ENCODE results near the gene TLX2.

TLX2 gene

DNA sequence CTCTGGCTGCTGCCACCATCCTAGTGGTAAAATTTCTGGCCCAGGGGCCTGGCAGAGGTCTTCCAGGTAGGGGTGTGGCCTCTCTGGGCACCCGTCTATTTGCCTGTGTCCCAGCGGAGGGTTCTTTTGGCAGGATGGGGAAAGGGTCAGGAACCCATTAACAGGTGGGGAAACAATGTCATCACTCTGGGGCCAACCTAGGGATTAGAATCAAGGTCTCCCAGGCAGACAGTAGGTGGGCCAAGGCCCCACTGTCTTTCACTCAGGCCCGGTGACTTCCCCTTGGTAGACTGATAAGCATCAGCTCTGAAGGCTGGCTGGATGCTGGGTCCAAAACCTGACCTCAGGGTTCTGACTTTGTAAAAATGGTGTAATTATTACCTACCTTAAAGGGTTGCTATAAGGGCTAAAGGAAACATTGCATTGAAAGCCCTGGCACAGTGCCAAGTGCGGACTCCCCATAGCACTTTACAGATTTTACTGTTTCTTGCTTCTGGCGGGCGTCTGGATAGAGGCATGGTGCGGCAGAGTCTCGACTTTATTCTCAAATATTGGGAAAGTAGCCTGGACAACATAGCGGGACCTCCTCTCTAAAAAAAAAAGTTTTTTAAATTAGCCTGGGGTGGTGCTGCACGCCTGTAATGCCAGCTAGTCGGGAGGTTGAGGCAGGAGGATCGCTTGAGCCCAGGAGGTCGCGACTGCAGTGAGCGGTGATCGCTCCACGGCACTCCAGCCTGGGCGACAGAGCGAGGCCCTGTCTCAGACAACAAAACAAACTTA is 17.1 kb upstream of the TLX2 start:
- no peak for DNase-seq (ENCODE audit: low read depth in 3 of 3)

DNA sequence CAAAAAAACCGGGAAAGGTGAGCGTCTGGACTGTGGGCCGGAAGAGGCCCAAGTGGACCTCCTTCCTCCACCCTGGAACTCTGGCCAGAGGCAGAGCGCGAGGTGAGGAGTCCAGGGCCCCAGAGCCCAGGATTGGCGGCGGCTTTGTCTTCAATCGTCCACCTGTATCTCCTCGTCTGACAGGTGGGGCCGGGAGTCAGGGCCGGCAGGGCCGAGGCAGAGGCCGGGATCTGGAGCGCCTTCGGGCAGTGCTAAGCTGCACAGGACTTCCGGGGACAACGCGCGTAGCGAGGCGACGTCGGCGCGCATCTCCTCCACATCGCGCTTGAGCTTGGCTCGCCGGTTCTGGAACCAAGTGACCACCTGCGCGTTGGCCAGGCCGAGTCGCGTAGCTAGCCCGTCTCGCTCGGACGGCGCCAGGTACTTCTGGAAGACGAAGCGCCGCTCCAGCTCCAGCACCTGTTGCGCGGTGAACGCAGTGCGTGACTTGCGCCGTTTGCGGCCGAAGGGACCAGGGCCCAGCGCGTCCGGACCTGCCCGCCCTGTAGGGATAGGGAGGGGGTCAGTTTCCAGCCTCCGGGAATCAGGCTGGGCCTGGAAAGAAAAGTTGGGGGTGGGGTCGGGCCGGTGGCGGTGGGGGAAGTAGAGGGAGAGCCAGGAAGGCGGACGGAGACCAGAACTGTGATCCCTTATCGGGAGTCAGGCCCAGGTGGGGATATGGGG is 16.3 kb upstream of the TLX2 start:
- no peak for DNase-seq (ENCODE audit: low read depth in 3 of 3)

DNA sequence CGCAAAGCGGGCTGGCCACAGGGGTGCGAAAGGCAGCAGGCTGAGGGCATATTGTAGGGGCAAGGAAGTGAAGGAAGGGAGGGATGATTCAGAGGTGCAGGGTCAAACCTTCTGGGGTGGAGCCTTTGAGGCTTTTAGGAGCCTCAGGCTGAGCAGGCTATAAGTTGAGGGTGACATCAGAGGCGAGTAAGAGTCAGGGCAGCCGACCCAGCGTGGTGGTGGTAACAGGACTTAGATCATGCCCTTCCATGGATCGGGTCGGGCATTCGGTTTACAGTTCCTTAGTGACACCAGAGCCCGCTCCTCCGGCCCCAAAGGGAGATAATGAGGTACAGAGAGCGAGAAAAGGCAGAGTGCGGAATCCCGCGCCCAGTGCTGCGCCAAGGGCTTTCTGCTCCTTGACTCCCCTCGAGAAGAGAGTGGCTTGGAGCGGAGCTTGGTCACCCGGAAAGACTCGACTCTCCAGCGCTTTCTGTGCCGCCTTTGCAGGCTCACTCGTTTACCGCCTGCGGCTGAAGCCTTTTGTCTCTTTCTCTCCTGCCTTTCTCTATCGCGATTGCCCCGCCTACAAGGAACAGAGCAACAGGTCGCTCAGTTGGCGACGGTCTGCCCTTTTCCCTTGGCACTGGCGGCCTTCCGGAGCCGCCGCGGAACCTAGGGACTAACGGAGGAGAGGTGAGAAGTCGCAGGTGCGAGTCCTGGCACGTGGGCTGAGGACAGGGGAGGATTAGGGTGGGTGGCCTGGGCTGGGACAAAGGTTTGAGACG is 15.6 kb upstream of the TLX2 start:
- no peak for DNase-seq (ENCODE audit: low read depth in 3 of 3)

DNA sequence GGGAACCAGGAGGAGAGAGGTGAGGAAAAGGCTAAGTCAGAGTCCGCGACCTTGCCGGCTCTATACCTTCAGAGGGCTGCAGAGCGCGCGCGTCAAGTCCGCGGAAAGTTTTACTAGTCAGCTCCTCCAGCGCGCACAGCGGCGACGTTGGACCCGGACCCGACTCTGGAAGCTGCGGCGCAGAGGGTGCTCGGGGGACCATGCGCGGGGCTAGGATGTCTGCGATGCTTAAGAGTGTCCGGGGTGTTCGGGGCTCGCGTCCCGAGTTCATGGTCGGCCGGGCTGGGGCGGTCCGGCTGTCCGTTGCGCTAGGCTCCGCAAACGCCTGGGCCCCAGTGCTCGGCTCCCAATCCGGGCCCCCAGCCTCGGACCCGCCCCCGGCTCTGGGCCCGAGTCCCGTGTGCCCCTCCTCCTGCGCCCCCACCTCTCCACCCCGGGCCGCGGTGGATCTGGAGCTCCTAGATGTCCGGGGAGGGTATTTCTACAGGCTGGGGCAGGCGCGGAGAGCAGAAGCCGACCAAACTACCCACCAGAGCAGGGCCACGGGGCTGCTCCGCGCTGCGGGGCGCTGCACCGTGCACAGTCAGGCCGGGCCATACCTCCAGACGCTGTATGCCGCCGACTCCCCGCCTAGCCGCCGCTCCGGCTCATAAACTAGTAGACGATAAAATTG is 14.8 kb upstream of the TLX2 start, which contains the start of gene LBX2:
LBX2 (minus strand) TSS at position 337 of the 673 bp plus-strand sequence; CDS start at position 271, 66 bp downstream.
- DNase-seq (ENCODE audit: low read depth in 3 of 3) = peak in 1 of 3 experiments; percentile 29

DNA sequence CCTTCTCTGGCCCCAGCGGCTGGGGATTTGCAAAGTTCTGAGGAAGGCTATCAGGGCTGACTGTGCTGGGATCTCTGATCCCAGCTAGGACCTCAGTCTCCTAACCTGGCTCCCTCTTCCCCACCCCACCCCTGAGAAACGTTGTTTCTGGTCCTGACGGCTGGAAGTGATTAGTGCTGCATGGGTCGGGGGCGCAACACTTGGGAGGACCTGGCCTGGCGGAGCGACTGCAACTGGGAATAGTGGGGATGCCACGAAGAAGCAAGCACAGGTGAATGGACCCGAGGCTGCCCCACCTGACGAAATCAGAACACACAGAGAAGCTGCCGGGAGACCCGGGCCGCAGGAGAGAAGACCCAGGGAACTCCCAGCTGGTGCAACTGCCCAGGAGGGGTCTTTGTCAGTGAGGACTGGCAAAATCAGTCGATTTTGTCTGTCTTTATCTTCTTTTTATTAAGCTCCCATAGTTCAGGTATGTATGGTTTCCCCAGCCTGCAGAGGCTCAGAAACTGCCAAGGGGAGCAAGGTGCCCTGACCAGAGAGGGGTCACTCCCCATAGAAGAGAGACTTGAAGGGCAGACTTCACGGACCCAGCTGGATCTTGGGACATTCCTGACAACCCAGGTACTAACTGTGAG is 14.2 kb upstream of the TLX2 start:
- no peak for DNase-seq (ENCODE audit: low read depth in 3 of 3)

DNA sequence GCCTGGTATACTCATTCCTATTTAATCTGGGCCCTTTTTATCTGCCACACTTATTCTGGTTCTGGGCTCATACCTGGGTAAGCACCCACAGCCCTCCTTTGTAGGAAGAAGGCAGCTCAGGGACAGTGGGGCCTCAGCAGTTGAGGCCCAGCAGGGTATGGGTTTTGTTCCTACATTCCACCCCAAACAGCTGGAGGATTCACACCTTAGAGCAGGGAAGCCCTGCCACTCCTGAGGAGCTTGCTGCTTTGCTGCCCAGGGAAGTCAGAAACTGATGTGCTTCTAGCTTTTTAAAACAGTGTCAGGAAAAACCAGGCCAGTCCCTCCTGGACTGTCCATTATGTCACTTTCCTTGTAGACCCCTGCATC is 13.7 kb upstream of the TLX2 start:
- no peak for DNase-seq (ENCODE audit: low read depth in 3 of 3)

DNA sequence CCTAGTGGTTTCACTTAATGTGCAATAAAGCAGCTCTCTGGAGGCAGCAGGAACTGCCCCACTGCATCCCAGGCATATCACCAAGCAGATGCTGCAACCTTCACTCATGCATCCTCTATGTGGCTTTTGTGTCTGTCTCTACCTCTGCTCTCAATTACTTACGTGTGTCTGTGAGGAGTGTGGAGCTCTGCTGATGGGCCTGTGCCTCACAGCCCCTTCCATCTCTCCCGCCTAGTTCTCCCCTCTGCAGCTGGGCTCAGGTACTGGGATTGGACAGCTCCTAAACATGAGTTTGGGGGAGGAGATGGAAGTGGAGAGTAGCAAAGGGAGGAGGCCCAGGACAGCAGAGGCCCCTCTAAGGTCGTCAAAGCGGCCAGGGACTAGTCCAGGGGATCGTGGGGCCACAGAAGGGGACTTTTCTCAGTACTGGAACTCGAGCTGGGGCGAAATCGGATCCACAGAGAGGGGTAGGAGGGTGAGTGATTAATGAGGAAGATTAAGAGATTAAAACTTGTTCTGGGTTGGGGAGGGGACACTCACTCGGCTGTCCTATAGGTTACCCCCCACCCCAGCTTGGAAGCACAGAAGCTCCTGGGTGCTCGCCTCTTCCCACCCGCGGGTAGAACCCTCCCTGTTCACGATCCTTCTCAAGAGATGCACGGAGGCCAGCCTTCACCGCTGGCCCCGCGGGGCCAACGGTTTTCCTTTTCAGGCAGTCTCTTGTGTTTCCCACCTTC is 12.7 kb upstream of the TLX2 start:
- DNase-seq (ENCODE audit: low read depth in 3 of 3) = no peak

DNA sequence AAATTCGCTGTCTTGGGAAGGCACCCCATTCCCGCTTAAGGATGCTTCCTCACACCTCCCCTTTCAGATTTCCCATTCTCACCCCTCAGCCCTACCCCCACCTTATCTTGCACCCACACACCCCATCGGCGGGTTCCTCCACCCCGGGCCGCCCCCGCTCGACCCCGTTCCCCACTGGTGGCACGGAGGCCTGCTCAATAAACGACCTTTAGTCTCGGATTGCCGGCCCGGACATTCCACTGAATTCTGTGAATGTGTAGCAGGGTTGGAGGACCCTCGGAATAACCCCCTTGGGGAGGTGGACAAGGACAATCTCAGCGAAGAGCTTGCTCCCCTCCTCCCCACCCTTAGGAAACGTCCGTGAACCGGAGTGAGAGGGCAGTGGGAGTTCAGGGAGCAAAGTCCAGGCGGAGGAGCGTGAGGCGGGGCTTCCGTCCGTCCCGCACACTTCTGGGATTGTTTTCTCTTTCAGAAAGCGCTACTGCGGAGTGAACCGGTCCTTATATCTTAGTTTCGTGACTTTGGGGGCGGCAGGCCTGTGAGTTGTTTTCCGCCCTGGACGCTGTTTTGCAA is 12.0 kb upstream of the TLX2 start:
- no peak for DNase-seq (ENCODE audit: low read depth in 3 of 3)

DNA sequence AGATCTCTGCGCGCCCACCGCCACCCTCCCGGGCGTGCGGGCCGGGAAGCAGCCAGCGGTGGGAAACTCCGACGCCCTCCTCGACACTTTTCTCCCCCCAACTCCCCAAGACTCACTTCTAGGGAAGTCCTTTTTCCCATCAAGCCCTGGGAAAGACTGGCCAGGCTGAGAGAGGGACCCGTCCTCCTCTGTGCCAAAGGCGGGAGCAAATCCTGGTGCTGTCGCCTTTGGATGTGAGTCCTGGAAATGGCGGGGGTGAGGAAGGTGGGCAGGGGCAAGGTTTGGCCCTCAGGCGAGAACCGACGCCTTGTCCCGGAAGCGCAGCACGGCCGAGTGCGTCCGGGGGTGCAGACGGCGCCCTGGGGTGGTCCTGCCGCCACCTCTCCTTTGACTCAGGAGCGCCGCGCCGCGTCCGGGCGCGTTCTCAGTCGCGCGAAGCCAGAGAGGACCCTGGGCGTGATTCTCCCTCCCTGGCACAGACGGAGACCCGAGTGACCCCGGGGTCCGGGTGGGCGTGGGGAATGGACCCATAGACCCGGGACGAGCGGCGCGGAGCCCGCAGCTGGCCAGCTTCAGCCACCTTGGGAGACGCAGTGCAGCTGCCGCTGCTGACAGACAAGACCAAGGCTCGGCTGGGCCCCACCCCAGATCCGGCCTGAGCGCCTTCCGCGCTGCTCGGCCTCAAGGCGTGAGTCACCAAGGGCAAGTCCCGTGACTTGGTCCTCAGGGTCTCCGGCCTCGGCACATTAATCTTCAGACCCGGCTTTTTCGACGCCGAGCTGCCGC is 11.3 kb upstream of the TLX2 start:
- DNase-seq (ENCODE audit: low read depth in 3 of 3) = peak in 1 of 3 experiments; percentile 30

DNA sequence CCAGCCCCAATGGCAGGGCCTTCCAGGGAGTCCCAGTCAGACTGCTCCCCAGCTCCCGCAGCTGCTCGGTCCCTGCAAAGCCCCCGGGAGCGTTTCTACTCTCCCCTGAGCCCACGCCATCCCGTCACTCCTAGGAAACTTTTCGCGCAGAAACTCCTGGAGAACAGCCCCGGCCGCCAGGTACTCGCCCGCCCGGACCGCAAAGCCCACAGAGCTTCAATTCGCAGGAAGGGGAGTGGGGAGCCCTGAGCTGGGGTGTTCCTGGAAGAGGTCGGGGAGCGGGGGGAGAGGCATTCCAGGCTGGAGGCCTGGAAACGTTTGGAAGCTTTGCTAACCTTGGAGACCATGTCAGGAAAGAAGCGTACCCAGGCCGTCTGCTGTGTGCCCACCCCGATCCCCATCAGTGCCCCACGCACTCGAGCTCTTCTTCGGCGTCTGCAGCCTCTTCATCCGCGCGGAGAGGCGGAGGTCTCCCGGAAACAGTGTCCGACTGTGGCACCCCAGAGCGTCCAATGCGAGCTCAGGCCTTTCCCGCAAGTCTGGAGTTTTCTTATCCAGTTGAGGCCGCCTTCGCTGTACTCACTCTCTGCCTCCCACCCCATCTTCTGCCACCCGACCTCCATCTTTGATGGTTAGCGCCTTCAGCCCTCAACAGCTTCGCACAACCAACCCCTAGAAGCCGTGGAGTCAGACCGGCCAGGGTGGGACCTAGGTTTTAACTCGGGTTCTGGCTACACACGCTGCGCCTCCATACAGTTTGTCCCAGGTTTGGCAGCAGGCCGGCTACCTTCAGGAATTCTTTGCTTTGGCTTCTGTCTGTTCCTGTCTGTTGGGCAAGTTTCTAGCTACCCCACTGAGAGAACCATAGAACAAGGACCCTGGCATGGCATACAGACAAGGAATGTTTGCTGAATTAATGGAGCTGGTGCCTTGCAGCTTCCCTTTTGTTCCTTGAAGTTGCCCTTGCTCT is 10.5 kb upstream of the TLX2 start:
- DNase-seq (ENCODE audit: low read depth in 3 of 3) = no peak

DNA sequence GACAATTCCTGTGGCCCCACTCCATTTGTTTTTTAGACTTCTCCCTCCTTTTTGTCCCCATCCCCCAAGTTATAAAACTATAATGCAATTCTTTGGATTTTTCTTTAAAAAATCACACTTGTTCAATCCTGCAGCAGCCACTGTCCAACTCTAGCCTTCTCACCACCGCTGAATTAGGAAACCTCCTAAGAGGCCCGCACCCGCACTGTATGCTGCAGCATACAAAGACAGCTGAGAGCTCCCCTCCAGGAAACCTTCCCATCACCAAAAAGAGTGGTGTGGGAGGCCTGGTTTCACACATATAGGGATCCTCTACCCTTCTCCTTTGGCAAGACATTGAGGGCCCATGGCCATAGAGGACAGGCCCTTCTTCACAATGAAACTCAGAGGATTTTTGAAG is 9.7 kb upstream of the TLX2 start:
- DNase-seq (ENCODE audit: low read depth in 3 of 3) = no peak

DNA sequence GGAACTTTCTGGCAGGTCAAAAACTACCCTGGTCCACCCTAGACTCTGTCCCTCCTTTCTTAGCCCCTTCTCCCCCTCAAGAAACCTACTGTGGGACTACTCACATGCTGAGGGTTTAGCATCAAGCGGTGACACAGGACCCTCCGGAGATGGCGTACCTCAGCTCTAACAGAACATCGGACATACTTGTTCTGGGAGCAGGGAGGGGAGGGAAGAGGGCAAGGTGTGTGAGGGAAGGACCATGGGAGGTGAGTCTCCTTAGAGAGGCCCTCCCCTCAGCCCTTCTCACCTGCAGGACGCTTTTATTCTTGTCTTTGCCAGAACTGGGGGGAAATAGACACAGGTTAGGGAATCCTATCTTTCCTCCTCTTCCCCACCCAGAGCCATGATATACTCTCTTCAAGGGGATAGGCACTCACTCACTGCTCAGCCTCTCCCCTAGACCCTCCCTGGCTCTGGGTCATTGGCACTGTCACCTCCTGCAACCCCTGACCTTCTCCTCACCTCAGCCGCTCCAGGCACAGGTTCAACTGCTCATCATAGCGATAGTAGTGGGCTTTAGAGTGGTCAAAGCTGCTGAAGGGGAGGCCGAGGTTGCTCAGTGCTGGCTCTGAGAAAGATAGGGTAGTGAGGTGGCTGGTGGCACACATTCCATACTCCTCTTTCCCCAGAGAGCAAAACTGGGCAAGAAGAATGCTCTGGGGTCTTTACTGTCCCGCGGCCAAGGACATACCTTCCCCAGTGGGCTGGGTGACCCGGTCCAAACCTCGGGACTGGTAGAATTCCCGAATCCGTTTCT is 8.6 kb upstream of the TLX2 start:
- DNase-seq (ENCODE audit: low read depth in 3 of 3) = no peak

DNA sequence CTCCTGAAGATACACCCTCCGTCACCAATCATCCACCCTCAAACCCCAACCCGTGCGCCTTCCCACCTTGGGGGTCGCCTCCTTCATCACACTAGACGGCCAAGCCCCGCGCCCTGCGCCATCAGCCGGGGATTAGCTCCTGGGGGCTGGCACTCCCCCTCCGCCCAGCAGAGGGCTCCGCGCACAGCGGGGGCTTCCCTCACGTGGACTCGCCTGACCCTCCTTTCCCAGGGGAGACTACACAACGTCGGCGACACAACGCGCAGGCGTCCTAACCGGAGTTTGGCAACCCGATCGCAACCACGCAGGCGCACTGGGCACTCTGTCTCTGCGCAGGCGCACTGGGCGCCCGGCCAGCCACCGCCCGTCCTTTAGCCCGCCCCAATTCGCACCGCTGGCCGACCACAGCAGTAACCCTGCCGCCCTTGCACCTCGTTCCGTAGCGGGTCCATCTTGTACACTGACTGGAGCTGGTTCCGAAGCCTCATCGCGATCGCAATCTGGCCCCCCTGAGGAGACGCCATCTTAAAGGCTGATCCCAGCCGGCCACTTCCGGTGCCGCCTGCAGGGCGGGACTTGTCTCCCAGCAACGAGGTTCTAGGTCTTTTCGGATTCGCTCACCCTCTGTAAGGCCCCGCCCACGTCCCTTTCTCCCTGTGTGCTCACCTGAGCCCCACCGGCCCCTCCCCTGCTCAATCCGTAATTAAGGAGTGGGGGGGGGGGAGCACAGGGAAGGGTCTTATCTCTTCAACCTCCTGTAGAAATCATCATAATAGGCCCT is 6.9 kb upstream of the TLX2 start, which contains the start of gene PCGF1:
PCGF1 (minus strand) TSS at position 551 of the 781 bp plus-strand sequence; CDS start at position 524, 27 bp downstream.
- peak; percentile 98 for DNase-seq (ENCODE audit: low read depth in 3 of 3)

DNA sequence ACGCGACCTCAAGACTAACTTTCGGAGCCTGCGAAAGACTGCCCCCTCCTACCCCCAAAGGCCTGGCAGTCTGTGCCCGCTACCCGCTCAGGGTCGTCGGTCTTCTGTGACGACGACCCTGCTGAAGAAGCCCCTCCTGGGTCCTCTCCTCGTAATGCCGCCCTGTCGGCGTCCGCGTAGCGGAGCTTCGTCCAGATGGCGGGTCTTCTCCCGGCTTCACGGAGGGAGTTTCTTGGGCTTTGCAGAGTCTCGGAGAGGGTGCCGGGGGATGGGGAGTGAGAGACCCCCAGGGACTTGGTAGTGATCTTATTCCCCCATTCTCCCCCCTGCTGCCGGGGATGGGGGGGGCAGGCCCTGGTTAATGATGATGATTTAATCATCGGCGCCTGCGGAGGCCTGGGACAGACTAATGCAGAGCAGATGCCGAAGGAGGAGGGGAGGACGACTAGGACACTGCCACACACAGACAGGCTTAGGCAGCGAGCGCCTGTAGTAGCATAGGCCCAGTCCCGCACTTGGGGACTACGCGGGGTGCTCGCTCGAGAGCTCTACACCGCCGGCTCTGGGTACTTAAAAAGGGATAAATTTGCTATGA is 6.2 kb upstream of the TLX2 start:
- DNase-seq (ENCODE audit: low read depth in 3 of 3) = no peak

DNA sequence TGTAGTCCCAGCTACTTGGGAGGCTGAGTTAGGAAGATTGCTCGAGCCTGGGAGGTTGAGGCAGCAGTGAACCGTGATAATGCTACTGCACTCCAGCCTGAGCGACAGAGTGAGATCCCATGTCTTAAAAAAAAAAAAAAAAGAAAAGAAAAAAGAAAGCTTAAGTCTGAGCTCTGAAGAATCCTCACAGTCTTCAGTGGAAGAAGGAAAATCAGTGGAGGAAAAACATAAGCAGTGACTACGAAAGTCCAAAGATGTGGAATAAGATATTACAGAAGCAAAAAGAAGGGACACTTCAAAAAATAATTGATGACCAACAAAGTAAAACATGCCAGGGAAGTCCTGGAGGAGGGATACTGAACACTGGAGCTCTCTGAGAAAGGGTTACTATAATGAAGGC is 4.0 kb upstream of the TLX2 start:
- DNase-seq (ENCODE audit: low read depth in 3 of 3) = no peak

Measured in stimulated activated CD4-positive, alpha-beta T cell treated with anti-CD3 and anti-CD28 coated beads, TNF-alpha, amount 100 ng/mL, for 4 hours (primary cell).